ENCODE results near the gene XAGE2. TPM values are rescaled to one million over a fixed set of nuclear protein-coding genes. Genes with fewer than 3 reads are reported as not detected.

Gene XAGE2
- total RNA-seq, 4 donors from 2014 or later: not detected

- H3K27ac ChIP-seq: no peak overlapping the region
- no peaks in the 10 kb centered on the region for H3K4me1 ChIP-seq
- intact Hi-C loops (cut with DNase I; ENCODE audit: low total_unique reads): no loop called here
- ATAC-seq (no peak), DNase-seq (no peak)
- in situ Hi-C loops (cut with MboI; ENCODE audit: low sequenced_read_pairs in 4 of 4): no loop called here
- no peaks in the 10 kb centered on the region for H3K9me3 ChIP-seq
- TF ChIP-seq CTCF (IDR thresholded peaks at IDR 0.05 in 4 of 5, conservative IDR thresholded peaks at IDR 0.05 in 1 of 5) (no peak), POLR2A (IDR thresholded peaks at IDR 0.05) (no peak)
- peaks cover 0 to 5% (median 0%) of the 10 kb centered on the region in 3 donors for H3K27me3 ChIP-seq
- H3K36me3 ChIP-seq: no peaks in the 10 kb centered on the region
- H3K4me3 ChIP-seq: no peak overlapping the region
Measured at GRCh38 chrX:52416816-52417215, 48.0 kb downstream of the XAGE2 start.

GRCh38 chrX:52420824-52421443 is 52.1 kb downstream of the XAGE2 start:
- intact Hi-C loops (cut with DNase I; ENCODE audit: low total_unique reads): no loop called here
- ATAC-seq: no peak
- H3K27me3 ChIP-seq: peaks cover 0 to 3% (median 0%) of the 10 kb centered on the region in 3 donors

GRCh38 chrX:52422884-52423283 is 54.1 kb downstream of the XAGE2 start:
- DNase-seq (no peak), ATAC-seq (no peak)
- in situ Hi-C loops (cut with MboI; ENCODE audit: low sequenced_read_pairs in 4 of 4) (no loop called here), intact Hi-C loops (cut with DNase I; ENCODE audit: low total_unique reads) (no loop called here)
- Histone ChIP-seq H3K27ac (no peak overlapping the region), H3K27me3 (no peaks in the 10 kb centered on the region), H3K36me3 (no peaks in the 10 kb centered on the region), H3K9me3 (no peaks in the 10 kb centered on the region), H3K4me3 (no peak overlapping the region), H3K4me1 (no peaks in the 10 kb centered on the region)
- no peak for TF ChIP-seq CTCF (IDR thresholded peaks at IDR 0.05 in 4 of 5, conservative IDR thresholded peaks at IDR 0.05 in 1 of 5)
- TF ChIP-seq POLR2A (IDR thresholded peaks at IDR 0.05): no peak

More at GRCh38 chrX:52420824-52421443, 52.1 kb downstream of the XAGE2 start:
- H3K9me3 ChIP-seq: no peaks in the 10 kb centered on the region
- H3K27ac ChIP-seq: no peak overlapping the region
- no peak for DNase-seq
- no peak overlapping the region for H3K4me3 ChIP-seq
- in situ Hi-C loops (cut with MboI; ENCODE audit: low sequenced_read_pairs in 4 of 4): no loop called here
- no peaks in the 10 kb centered on the region for H3K4me1 ChIP-seq
- no peaks in the 10 kb centered on the region for H3K36me3 ChIP-seq
- TF ChIP-seq POLR2A (IDR thresholded peaks at IDR 0.05) (no peak), CTCF (IDR thresholded peaks at IDR 0.05 in 4 of 5, conservative IDR thresholded peaks at IDR 0.05 in 1 of 5) (no peak)

GRCh38 chrX:52424656-52425055 is 55.8 kb downstream of the XAGE2 start:
- no peak for ATAC-seq
- Histone ChIP-seq H3K27me3 (no peaks in the 10 kb centered on the region), H3K4me3 (no peak overlapping the region), H3K36me3 (no peaks in the 10 kb centered on the region), H3K4me1 (no peaks in the 10 kb centered on the region), H3K9me3 (no peaks in the 10 kb centered on the region), H3K27ac (no peak overlapping the region)
- in situ Hi-C loops (cut with MboI; ENCODE audit: low sequenced_read_pairs in 4 of 4): no loop called here
- intact Hi-C loops (cut with DNase I; ENCODE audit: low total_unique reads): no loop called here
- no peak for DNase-seq
- TF ChIP-seq CTCF (IDR thresholded peaks at IDR 0.05 in 4 of 5, conservative IDR thresholded peaks at IDR 0.05 in 1 of 5): no peak
- TF ChIP-seq POLR2A (IDR thresholded peaks at IDR 0.05): no peak

Small RNA genes within 50 kb of the gene (microRNA-seq; reads per million reads assigned to microRNA genes)
- gene MIR8088 (ENCODE audit: borderline replicate concordance in 2 of 2): 0 reads per million in 2 donors

Other genes starting within 250 kb of the XAGE2 start
- under 1 TPM in 3 of 4 donors, not detected in 1; 0.15 to 0.49 (median 0.24) TPM for gene MAGED4, start 184.1 kb upstream of the XAGE2 start, total RNA-seq
- gene XAGE1A, start 126.8 kb downstream of the XAGE2 start, total RNA-seq: not detected
- not detected for gene XAGE1B, start 148.0 kb downstream of the XAGE2 start, total RNA-seq